Inflammatory macrophage (primary cell): ENCODE results near the gene KCNMA1.
"Not testable (repeated sequence)": the region's sequence is repeated elsewhere in the genome, so short reads cannot be mapped to it uniquely, and the experiment has no call there.

Experiments used
- DNase-seq, 2 donors: peaks; one replicate each; pipeline ENCODE4 v3.0.0-alpha.2; 2020 to 2022

The KCNMA1 gene

GRCh38 chr10:77388571-77389100 lies 249.0 kb downstream of the KCNMA1 start:
- DNase-seq = no peak

GRCh38 chr10:77387701-77388100 lies 249.9 kb downstream of the KCNMA1 start:
- not testable (repeated sequence) for DNase-seq

DNA sequence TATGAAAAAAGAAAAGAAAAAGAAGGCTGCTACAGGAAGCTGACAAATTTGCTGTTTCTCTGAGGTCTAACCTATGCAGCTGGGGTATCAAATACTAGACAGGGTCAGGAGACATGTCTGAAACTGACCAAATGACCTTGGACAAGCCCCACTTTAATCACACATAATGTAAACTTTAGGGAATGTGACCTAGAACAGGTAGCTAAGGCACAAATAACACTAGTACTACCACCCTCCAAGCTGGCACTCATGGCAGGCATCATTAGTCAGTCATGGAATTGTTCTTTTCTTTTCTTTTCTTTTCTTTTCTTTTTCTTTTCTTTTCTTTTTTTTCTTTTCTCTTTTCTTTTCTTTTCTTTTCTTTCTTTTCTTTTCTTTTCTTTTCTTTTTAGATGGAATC lies 250.4 kb downstream of the KCNMA1 start:
- DNase-seq = no peak

- DNase-seq = peak in 1 of 2 donors; percentile 37
Observed at GRCh38 chr10:77386838-77387237, 250.8 kb downstream of the KCNMA1 start.

DNA sequence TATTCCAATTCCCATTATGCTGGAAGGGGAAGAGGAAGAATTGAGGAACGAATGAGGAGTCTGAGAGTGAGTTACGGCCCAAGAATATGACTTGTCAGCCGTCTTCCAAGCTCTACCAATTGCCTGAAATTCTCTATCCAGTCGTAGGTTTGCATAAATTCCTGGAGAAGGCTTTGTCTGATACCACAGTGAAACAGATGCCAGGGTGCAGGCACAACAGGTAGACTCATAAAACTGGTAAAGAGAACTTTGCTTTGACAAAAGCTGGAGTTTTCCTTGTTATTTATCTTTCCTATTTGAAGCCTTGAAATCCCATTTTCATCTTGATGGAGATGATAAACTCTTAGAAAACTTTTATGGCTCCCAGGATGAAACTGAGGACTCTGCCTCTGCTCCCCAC lies 251.2 kb downstream of the KCNMA1 start:
- no peak for DNase-seq

DNA sequence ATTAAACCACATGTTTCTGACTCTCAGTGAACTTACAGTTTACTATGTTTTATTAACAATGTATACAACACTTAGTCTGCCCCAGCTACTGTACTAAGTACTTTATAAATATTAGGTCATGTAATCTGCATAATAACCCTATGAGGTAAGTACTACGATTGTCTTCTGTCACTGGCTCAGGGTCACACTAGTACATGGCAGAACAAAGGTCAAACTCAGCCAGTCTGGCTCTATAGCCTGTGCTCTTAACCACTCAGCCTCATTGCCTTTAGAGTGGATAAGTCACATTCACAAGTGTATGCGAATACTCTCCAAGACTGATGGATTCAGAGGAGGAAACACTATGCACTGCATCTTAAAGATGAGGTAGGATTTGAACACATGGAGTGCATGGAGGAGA lies 252.3 kb downstream of the KCNMA1 start:
- no peak for DNase-seq

- DNase-seq = no peak
Observed at GRCh38 chr10:77383861-77384553, 253.6 kb downstream of the KCNMA1 start.

DNA sequence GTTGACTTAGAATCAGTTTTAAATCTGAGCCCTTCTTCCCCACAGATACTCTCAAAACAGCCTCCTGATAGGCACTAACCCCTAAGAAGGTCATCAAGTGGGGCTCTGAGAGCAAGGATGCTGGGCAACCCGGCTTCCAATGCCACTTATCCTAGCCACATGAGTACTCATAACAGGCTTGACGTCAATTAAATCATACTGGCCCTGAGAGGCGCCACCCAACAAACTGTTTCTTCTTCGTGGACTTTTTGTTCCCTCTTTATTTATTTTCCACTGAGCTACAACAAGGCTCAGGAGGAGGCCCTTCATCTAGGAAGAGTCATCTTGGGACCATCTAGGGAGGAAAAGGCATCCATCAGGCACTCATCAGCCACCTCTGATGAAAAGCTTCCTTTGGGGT lies 255.9 kb downstream of the KCNMA1 start:
- no peak for DNase-seq

DNA sequence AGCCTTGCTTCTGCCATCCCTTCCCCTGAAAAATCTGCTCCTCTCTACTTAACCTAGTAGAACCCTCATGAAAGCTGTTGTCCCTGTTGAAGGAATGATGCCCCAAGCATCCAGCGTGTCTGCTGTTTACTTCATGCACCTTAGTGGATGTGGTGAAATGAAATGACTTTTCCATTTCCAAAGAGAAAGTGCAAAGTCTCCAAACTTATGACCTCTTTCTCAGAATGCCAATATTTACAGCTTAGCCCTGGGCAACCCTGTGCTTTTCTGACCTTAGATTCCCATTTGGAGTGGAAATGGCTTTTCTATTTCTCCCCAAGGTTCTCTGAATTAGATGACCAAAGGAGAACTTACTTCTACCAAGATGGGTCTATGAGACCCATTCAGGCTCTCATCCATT lies 256.9 kb downstream of the KCNMA1 start:
- no peak for DNase-seq

DNA sequence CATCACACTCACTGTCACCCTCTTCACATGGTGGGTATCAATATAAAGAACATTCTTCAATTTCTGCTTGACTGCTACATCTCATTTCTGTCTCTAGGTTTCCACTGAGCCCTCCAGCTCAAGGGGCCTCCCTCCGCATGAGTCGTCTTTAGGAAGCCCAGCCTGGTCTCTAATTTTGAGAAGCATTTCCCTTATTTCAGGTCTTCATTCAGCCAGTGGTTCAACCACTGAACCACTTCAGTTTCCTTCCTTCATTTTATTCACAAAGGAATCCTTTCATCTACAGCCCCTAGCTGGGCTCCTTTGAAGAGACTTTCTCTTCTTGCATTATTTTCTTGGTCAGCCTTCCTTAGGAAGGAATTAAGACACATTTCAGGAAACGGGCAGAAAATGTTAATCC lies 257.4 kb downstream of the KCNMA1 start:
- no peak for DNase-seq

DNA sequence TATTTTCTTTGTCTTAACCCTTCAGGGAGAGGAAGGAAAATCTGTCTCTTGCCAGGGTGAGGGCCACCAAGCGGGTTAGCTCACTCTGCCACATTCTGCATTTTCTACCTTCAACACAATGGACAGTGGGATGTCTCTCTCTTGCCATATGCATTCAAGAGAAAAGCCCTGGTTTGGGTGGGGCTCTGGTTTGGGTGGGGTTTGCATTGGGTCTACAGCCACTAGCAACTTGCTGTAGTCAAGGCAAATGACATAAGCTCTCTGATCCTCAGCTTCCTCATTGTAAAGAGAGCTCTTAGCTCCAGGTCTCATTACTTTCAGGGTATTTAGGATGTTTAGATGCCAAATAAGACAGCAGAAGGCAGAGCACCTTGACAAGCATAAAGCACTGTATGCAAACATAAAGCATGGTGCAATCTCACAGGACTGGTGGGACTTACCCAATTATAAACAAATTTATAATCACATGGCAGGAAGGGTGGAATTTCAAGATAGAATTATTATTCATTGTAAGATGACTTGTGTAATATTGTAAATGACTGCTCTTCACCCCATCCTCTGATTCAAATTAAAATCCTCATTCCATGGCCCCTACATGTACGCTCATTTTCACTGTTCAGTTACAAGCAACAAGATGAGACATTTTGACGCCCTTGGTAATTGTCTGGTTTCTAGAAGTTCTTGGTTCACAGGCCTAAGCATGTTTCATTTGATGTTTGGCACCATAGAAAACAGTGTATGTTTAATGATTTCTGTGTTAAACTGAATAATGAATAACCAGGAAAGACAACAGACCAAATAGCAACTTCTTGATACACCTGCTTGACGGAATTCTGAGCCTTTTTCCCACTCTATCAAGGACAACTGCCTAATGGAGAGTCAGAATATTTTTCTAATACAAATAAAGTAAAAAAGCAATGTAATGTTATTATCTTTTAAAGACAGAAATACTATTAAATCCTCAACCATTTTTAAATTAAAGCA lies 258.9 kb downstream of the KCNMA1 start:
- DNase-seq = no peak

DNA sequence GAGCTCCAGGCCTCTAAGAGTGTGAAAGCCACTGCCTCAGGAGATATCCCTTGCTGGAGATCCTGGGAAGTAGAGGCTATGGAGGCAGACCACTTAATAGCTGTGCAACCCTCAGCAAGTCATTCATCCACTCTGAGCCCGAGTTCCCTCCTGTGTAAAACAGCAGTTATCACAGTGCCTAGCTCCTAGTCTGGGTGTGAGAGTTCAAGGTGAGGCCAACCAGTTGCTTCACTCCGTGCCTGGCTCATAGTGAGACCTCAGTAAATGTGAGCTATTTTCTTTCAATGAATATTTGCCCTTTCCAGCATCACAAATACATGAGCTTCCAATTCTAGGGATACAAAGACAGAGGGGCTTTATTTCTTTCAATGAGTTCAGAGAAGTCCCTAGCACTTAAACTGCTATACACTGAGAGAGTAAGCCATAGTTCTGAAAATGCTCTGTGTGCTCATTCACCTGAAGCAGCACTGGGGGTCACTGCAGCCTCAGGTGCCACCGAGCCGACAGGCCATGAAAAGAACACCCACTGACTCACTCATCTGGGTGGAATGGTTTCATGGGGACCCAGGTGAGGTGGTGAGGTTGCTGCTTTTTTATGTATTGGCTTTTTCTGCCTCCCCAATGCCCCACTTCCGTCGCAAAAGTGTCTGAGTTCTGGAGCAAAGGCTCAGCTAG lies 259.8 kb downstream of the KCNMA1 start:
- no peak for DNase-seq

DNA sequence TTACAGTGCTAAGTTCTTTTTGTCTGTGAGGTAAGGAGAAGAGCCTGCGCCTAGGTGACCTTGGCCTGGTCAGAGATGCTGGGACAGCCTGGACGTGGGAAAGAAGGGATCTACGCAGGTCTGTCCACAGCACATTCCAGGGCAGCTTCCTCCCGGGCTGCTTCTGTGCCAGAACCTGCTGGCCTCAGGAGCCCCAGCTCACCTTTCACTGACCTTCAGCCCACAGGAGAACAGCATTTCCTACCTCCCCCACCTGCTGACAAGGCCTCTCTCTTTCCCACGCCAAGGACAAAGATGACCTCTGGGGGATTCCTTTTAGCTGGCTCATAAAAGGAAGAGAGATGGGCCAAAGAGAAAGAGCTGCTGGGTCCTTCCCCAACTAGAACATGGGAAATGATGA lies 260.6 kb downstream of the KCNMA1 start:
- DNase-seq = no peak

- DNase-seq = no peak
Observed at GRCh38 chr10:77374189-77374656, 263.4 kb downstream of the KCNMA1 start.

GRCh38 chr10:77371848-77372799 lies 265.5 kb downstream of the KCNMA1 start:
- DNase-seq = no peak

DNA sequence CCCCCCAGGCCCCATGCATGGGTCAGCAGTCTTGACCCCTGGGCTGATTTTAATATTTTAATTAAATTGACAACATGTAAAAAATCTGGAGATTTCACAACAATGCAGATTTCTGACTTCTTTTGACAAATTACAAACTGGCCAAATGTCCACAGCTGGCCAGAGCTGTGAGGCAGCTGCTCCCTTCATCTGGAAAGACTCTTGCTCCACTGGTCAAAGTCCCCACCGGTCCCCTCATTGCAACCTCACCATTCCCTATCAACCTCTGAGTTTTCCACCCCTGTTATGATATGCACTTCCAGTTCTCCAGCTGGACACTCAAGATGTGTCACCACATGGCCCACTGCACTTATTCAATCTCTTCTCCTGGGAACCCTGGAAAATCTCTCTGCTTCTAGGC lies 266.2 kb downstream of the KCNMA1 start:
- no peak for DNase-seq

DNA sequence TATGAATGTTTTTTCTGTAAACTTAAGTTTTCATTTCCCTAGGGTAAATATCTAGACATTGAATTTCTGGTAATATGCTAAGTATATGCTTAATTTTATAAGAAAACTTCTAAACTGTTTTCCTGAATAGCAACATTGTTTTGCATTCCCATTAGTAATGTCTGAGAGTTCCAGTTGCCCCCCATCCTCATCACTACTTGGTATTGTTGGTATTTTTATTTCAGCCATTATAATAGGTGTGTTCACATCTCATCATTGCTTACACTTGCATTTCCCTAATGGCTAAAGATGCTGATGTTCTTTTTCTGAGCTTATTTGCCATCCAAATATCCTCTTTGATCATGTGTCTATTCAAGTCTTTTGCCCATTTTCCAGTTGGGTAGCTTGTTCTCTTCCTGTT lies 269.6 kb downstream of the KCNMA1 start:
- no peak for DNase-seq

- DNase-seq = no peak
Observed at GRCh38 chr10:77363210-77363609, 274.4 kb downstream of the KCNMA1 start.

DNA sequence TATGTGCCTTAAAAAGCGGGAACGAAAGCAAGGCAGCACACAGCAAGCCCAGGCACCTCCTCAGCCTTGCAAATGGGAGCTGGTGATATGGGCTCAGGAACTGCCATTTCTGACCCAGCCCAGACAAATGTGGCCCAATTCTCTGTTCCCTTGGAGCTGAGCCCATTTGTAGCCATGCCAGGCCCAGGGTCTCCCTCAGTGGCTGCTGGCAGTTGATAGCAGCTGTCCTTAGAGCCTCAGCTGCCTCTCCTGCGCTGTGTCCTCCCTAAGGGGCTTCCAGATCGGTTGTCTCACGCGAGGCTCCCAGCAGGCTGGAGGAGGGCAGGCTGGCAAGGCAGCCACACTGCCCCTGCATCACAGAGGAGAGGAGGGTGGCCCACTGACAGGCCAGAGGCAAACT lies 275.8 kb downstream of the KCNMA1 start:
- DNase-seq = no peak

- DNase-seq = no peak
Observed at GRCh38 chr10:77361426-77361825, 276.2 kb downstream of the KCNMA1 start.

DNA sequence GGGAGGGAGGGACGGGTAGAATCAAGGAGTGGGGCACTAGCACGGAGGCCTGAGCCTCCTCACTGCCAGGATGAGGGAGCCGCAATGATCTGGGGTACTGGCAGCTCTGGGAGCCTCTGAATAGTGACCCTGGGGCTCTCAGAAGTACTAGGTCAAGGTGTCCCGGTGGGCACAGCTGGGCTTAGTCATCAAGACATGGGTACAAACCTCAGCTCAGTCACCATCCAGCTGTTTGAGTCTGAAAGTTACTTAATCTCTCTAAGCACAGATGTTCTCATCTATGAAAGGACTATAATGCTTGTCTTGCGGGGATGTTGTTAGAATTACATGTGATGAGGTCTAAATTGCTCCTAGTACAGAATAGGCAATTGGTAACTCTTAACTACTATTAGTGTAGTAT lies 276.8 kb downstream of the KCNMA1 start:
- no peak for DNase-seq
